GM21526 (cell line): ENCODE data around the gene RIC1.
"Not testable (repeated sequence)": the region's sequence is repeated elsewhere in the genome, so short reads cannot be mapped to it uniquely, and the experiment has no call there.

Source experiments
- ATAC-seq: cut with Tn5 transposase; IDR thresholded peaks from one replicate; pipeline ENCODE4 v1.9.1; 2021; ENCODE audit warnings: moderate library complexity; ENCODE audit not compliant: unreplicated experiment, low FRiP score

Gene RIC1

GRCh38 chr9:5667391-5667790 is 38.5 kb downstream of the RIC1 start:
- no peak for ATAC-seq

- no peak for ATAC-seq
Measured at GRCh38 chr9:5670079-5670478, 41.2 kb downstream of the RIC1 start.

- ATAC-seq = no peak
Measured at GRCh38 chr9:5671711-5672353, 42.9 kb downstream of the RIC1 start.

- not testable (repeated sequence) for ATAC-seq
Measured at GRCh38 chr9:5675046-5675445, 46.1 kb downstream of the RIC1 start.

- ATAC-seq = not testable (repeated sequence)
Measured at GRCh38 chr9:5683591-5683990, 54.7 kb downstream of the RIC1 start.

- no peak for ATAC-seq
Measured at GRCh38 chr9:5684101-5684500, 55.2 kb downstream of the RIC1 start.

GRCh38 chr9:5688109-5688508 is 59.2 kb downstream of the RIC1 start:
- no peak for ATAC-seq

- ATAC-seq = no peak
Measured at GRCh38 chr9:5690278-5690677, 61.4 kb downstream of the RIC1 start.

- ATAC-seq = no peak
Measured at GRCh38 chr9:5695860-5696259, 67.0 kb downstream of the RIC1 start.

- ATAC-seq = no peak
Measured at GRCh38 chr9:5696884-5697283, 68.0 kb downstream of the RIC1 start.

GRCh38 chr9:5698004-5698403 is 69.1 kb downstream of the RIC1 start:
- no peak for ATAC-seq

GRCh38 chr9:5698810-5699556 is 70.1 kb downstream of the RIC1 start:
- no peak for ATAC-seq

- no peak for ATAC-seq
Measured at GRCh38 chr9:5708414-5708813, 79.5 kb downstream of the RIC1 start.

- no peak for ATAC-seq
Measured at GRCh38 chr9:5712651-5713390, 83.9 kb downstream of the RIC1 start.

- no peak for ATAC-seq
Measured at GRCh38 chr9:5714501-5715401, 85.8 kb downstream of the RIC1 start.

- no peak for ATAC-seq
Measured at GRCh38 chr9:5715548-5716127, 86.7 kb downstream of the RIC1 start.

GRCh38 chr9:5717434-5717833 is 88.5 kb downstream of the RIC1 start:
- not testable (repeated sequence) for ATAC-seq

GRCh38 chr9:5718296-5719032 is 89.6 kb downstream of the RIC1 start:
- no peak for ATAC-seq

- ATAC-seq = no peak
Measured at GRCh38 chr9:5719100-5719926, 90.4 kb downstream of the RIC1 start.
